Mesothelial cell of epicardium (in vitro differentiated cells): ENCODE data around the gene NEK10. TPM values are rescaled to one million over a fixed set of nuclear protein-coding genes. Genes with fewer than 3 reads are reported as not detected.

Experiments used
- DNase-seq, 2 experiments: peaks; one replicate each; pipeline ENCODE4 v3.0.0; 2021; ENCODE audit warnings: low spot score in 2 of 2; ENCODE audit not compliant: unreplicated experiment in 2 of 2
- H3K27ac Mint-ChIP-seq: 2 replicates; pipeline ENCODE4 v1.8.0; 2021; ENCODE audit warnings: mixed read lengths
- H3K27me3 Mint-ChIP-seq: 2 replicates; pipeline ENCODE4 v1.8.0; 2021; ENCODE audit warnings: low read depth, mixed read lengths
- H3K36me3 Mint-ChIP-seq: 2 replicates; pipeline ENCODE4 v1.8.0; 2021; ENCODE audit warnings: mixed read lengths
- H3K4me1 Mint-ChIP-seq: 2 replicates; pipeline ENCODE4 v1.8.0; 2021; ENCODE audit warnings: mixed read lengths
- H3K4me3 Mint-ChIP-seq: 2 replicates; pipeline ENCODE4 v1.8.0; 2021; ENCODE audit warnings: mild to moderate bottlenecking, moderate library complexity, mixed read lengths
- H3K9me3 Mint-ChIP-seq: 2 replicates; pipeline ENCODE4 v1.8.0; 2021; ENCODE audit warnings: mixed read lengths
- CTCF ChIP-seq: fragments of 200-600 bp; sonication (generic); IDR thresholded peaks from one replicate; pipeline ENCODE4 v1.5.0; 2021; ENCODE audit warnings: antibody characterized with exemption; ENCODE audit not compliant: unreplicated experiment
- total RNA-seq: library from RNA; stranded (reverse); gene quantifications from 3 replicates; pipeline ENCODE4 v1.2.1, GENCODE V29; 2021

Gene NEK10
- total RNA-seq, 1 donor from 2014 or later: 1.2 TPM

DNA sequence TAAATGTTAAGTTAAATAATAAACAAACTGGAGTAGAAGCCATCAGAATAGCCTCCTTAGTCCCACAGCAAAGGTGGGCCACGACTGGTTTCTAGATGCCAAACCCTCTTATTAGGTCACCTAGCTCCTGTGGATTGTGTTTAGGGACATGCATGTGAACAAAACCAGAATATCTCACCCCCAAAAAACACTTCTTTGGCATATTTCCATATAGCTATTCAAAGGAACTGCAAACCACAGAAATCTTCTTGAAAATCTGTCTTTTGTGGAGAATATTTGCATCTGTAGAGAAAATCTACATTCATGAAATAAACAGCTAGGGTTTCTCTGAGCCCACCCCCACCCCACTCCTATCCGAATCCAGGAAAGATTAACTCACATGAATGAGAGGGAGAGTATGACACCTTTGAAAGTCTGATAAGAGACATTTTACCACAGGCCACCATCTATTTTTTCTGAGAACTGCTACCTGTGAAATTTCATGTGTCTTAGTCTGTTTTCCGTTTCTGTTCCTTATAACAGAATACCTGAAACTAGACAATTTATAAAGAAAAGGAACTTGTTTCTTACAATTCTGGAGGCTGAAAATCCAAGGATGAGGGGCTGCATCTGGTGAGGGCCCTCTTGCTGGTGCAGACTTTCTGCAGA, 159.4 kb downstream of the NEK10 start:
- H3K27me3 Mint-ChIP-seq: no peaks in the 10 kb centered on the region
- H3K27ac Mint-ChIP-seq: no peak overlapping the region
- H3K4me1 Mint-ChIP-seq: no peaks in the 10 kb centered on the region

GRCh38 chr3:27208961-27209616, 160.1 kb downstream of the NEK10 start:
- no peak overlapping the region for H3K4me3 Mint-ChIP-seq
- H3K4me1 Mint-ChIP-seq: no peaks in the 10 kb centered on the region
- DNase-seq: no peak
- TF ChIP-seq CTCF: no peak
- H3K9me3 Mint-ChIP-seq: peaks cover 9% of the 10 kb centered on the region
- no peaks in the 10 kb centered on the region for H3K27me3 Mint-ChIP-seq
- H3K27ac Mint-ChIP-seq: no peak overlapping the region
- no peaks in the 10 kb centered on the region for H3K36me3 Mint-ChIP-seq

More for the DNA sequence above, 159.4 kb downstream of the NEK10 start:
- no peak for TF ChIP-seq CTCF
- DNase-seq: no peak
- Mint-ChIP-seq H3K4me3 (no peak overlapping the region), H3K36me3 (no peaks in the 10 kb centered on the region), H3K9me3 (peaks cover 13% of the 10 kb centered on the region)

DNA sequence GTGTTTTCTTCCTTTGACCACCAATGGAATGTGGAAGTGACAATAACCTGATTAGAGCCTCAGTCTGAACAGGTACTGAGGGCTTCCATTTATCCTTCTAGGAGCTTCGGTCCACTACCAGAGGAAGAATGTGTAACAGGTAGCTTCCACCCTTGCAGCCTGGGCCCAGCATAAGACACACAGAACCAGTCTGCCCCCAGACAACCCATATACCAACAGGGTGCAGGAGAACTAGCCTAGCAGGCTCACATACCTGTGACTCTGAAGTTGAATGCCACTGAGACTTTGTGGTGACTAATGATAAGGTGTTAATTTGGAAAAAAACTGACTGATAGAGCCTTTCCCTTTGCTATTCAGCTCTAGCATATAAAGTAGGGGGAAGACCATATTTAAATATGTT, 166.2 kb downstream of the NEK10 start:
- Mint-ChIP-seq H3K36me3 (no peaks in the 10 kb centered on the region), H3K4me3 (no peak overlapping the region), H3K27ac (no peak overlapping the region), H3K27me3 (no peaks in the 10 kb centered on the region), H3K9me3 (peaks cover 11% of the 10 kb centered on the region), H3K4me1 (peaks cover 3% of the 10 kb centered on the region)
- no peak for DNase-seq
- no peak for TF ChIP-seq CTCF

- H3K36me3 Mint-ChIP-seq: peaks cover 2% of the 10 kb centered on the region
- TF ChIP-seq CTCF: no peak
- peaks cover 17% of the 10 kb centered on the region for H3K9me3 Mint-ChIP-seq
- peaks cover 3% of the 10 kb centered on the region for H3K4me1 Mint-ChIP-seq
- H3K4me3 Mint-ChIP-seq: no peak overlapping the region
- no peak for DNase-seq
- no peaks in the 10 kb centered on the region for H3K27me3 Mint-ChIP-seq
- no peak overlapping the region for H3K27ac Mint-ChIP-seq
Measured at GRCh38 chr3:27201492-27201891, 167.7 kb downstream of the NEK10 start.

DNA sequence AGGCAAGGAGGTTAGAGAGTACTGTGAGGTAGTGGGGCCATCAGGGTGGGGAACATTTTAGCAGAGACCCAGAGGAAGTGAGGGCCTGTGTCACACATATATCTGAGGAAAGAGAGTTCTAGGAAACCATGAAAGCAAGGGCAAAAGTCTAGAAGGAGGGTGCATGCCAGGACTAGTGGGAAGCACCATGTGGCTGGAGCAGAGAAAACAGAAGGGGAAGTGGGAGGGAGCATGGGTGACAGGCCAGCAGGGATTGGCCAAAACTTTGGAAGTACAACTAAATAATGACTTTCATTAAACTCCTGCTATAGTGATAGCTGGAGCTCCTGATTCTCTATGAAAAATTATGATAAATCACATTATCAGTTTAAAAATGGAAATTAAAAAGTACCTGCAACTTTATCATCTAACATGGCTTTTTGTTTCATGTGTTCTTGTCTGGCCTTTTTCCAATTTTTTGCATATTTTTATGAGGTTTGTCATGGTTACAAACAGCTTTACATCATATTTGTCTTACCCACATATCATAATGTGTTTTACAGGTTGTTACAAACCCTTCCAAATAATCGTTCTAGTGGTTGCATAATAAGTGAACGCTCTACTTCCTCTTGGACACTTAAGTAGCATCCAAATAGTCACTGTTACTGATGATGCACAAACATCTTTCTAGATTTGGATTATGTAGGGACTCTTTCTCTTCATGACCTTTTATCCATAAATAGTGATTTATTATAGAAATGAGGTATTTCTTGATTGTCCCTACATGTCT, 168.3 kb downstream of the NEK10 start:
- Mint-ChIP-seq H3K9me3 (peaks cover 18% of the 10 kb centered on the region), H3K27ac (no peak overlapping the region), H3K4me3 (no peak overlapping the region), H3K36me3 (peaks cover 2% of the 10 kb centered on the region), H3K27me3 (no peaks in the 10 kb centered on the region), H3K4me1 (peaks cover 3% of the 10 kb centered on the region)
- DNase-seq: no peak
- no peak for TF ChIP-seq CTCF
